LNCaP clone FGC (cell line): Measurements from ENCODE around the gene TMEM51.

Source experiments
- DNase-seq: peaks from one replicate; pipeline ENCODE4 v3.0.0-alpha.2; 2011; ENCODE audit warnings: low read depth
- H3K4me3 ChIP-seq: 2 replicates; pipeline ENCODE4 v1.5.1; 2011; ENCODE audit warnings: mild to moderate bottlenecking, low read depth, low read length, control low read depth
- CTCF ChIP-seq: IDR thresholded peaks from 2 replicates; pipeline ENCODE4 v1.5.1; 2012; ENCODE audit warnings: mild to moderate bottlenecking; ENCODE audit not compliant: control insufficient read depth, insufficient read depth; ENCODE audit errors: extremely low read depth

TMEM51 gene

GRCh38 chr1:15125101-15125745, 28.3 kb upstream of the TMEM51 start:
- no peak for DNase-seq
- no peak overlapping the region for H3K4me3 ChIP-seq
- TF ChIP-seq CTCF = no peak

GRCh38 chr1:15128077-15128476, 25.5 kb upstream of the TMEM51 start:
- no peak for DNase-seq
- H3K4me3 ChIP-seq = no peak overlapping the region
- no peak for TF ChIP-seq CTCF

GRCh38 chr1:15128520-15129313, 24.8 kb upstream of the TMEM51 start:
- DNase-seq = peak; percentile 7
- H3K4me3 ChIP-seq = no peak overlapping the region
- TF ChIP-seq CTCF = peak; percentile 72

GRCh38 chr1:15129944-15130343, 23.6 kb upstream of the TMEM51 start:
- TF ChIP-seq CTCF = no peak
- no peak overlapping the region for H3K4me3 ChIP-seq
- DNase-seq = no peak

- no peak for DNase-seq
- no peak for TF ChIP-seq CTCF
- H3K4me3 ChIP-seq = no peak overlapping the region
Observed at GRCh38 chr1:15130607-15131006, 22.9 kb upstream of the TMEM51 start.

- no peak overlapping the region for H3K4me3 ChIP-seq
- no peak for DNase-seq
- no peak for TF ChIP-seq CTCF
Observed at GRCh38 chr1:15132965-15133364, 20.6 kb upstream of the TMEM51 start.
